Smooth muscle cell (in vitro differentiated cells): ENCODE results near the gene IPMK. TPM values are rescaled to one million over a fixed set of nuclear protein-coding genes. Genes with fewer than 3 reads are reported as not detected.

ENCODE experiments used
- DNase-seq: peaks from one replicate; lab custom pipeline; 2025; ENCODE audit not compliant: unreplicated experiment; lab: John Stamatoyannopoulos, UW
- H2AFZ ChIP-seq: fragments of 200-600 bp; sonication (generic); 2 replicates; pipeline ENCODE4 v1.6.0; 2016; ENCODE audit warnings: antibody characterized with exemption, low read depth, mild to moderate bottlenecking
- H3F3A ChIP-seq: fragments of 200-600 bp; sonication (generic); 2 replicates; pipeline ENCODE4 v1.6.0; 2017; ENCODE audit warnings: antibody characterized with exemption, low read depth
- H3K27ac ChIP-seq: fragments of 200-600 bp; sonication (generic); 2 replicates; pipeline ENCODE4 v1.5.1; 2016; ENCODE audit warnings: low read depth, mild to moderate bottlenecking
- H3K27me3 ChIP-seq: fragments of 200-600 bp; sonication (generic); 2 replicates; pipeline ENCODE4 v1.6.1; 2016; ENCODE audit warnings: low read depth, mild to moderate bottlenecking
- H3K36me3 ChIP-seq: fragments of 200-600 bp; sonication (generic); 2 replicates; pipeline ENCODE4 v1.5.1; 2016; ENCODE audit warnings: low read depth
- H3K4me1 ChIP-seq: fragments of 200-600 bp; sonication (generic); 2 replicates; pipeline ENCODE4 v1.5.1; 2016; ENCODE audit warnings: low read depth
- H3K4me2 ChIP-seq: fragments of 200-600 bp; sonication (generic); 2 replicates; pipeline ENCODE4 v1.6.0; 2016; ENCODE audit warnings: mild to moderate bottlenecking
- H3K4me3 ChIP-seq: fragments of 200-600 bp; sonication (generic); 2 replicates; pipeline ENCODE4 v1.5.1; 2016; ENCODE audit warnings: mild to moderate bottlenecking
- H3K79me2 ChIP-seq: fragments of 200-600 bp; sonication (generic); 2 replicates; pipeline ENCODE4 v1.6.0; 2016; ENCODE audit warnings: low read depth, mild to moderate bottlenecking
- H3K9ac ChIP-seq: fragments of 200-600 bp; sonication (generic); 2 replicates; pipeline ENCODE4 v1.6.0; 2016; ENCODE audit warnings: low read depth
- H3K9me3 ChIP-seq: fragments of 200-600 bp; sonication (generic); replicated peaks from 2 replicates; pipeline ENCODE4 v1.5.1; 2016; ENCODE audit warnings: low read depth
- H4K20me1 ChIP-seq: fragments of 200-600 bp; sonication (generic); 2 replicates; pipeline ENCODE4 v1.6.0; 2016; ENCODE audit warnings: low read depth
- CTCF ChIP-seq: fragments of 200-600 bp; sonication (generic); IDR thresholded peaks from 2 replicates; pipeline ENCODE4 v1.5.1; 2017; ENCODE audit warnings: borderline replicate concordance, mild to moderate bottlenecking, antibody characterized with exemption; ENCODE audit not compliant: insufficient read depth, poor library complexity, severe bottlenecking
- WGBS: methylation state at CpG from one replicate; pipeline ENCODE4 v1.1.7; 2016; ENCODE audit warnings: low lambda C conversion rate; 5-methylcytosine and 5-hydroxymethylcytosine counted together
- polyA plus RNA-seq: library from polyadenylated mRNA; unstranded; fragments of >200 nt; fragmentation: Nextera tagmentation; extraction: Ambion mirVana; gene quantifications from 2 replicates; pipeline ENCODE4 v1.2.1, GENCODE V29; 2016
- total RNA-seq: library from RNA; depleted of rRNA; stranded (reverse); fragments of >200 nt; gene quantifications from 2 replicates; pipeline ENCODE4 v1.2.3, GENCODE V29; 2014

Gene IPMK
- total and polyA plus RNA-seq, 2 experiments from 2014 or later, result 1.9 to 9.2 TPM

DNA sequence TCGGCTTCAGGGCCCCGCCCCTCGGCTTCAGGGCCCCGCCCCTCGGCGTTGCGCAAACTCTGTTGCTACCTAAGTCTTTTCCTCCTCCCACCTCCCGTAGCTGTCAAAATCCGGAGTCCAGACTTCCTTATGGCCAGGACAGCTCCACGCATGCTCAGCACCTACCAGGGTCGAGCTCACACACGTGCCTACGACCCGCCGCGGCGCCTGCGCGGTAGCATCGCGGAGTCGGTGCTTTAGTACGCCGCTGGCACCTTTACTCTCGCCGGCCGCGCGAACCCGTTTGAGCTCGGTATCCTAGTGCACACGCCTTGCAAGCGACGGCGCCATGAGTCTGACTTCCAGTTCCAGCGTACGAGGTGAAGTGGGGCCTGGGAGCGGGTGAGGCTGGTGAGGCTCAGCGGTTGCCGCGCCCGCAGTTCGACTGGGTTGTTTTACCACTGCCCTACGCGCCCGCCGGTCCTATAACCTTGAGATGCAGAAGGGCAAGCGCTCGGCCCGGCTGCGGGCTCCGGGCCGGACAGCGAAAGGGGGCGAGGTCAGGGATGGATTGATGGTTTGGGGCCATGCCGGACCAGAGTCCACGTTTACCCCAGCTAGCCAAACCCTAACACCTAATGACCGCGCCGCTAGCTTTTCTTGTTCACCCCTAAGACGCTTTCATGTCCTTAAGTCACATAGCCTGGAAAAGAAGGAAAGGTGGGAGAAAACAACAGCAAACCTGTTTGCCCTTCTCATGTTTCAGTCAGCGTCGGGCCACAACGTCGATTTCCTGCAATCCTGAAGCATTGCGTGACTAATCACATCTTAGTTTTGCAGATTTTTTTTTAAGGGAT is 1.5 kb upstream of the IPMK start, which contains the start of gene CISD1:
Gene CISD1 (plus strand): TSS at position 217 of the 836 bp plus-strand sequence. CDS start 112 bp downstream, at position 329.
- TF ChIP-seq CTCF, result no peak
- DNase-seq, result peak; percentile 77
- no peaks in the 10 kb centered on the region for H3K36me3 ChIP-seq
- H3K27ac ChIP-seq, result peak within 1 kb of the TSS; percentile 96
- under 1% methylated on average over 65 of the region's 66 CpGs for WGBS
- H3K4me3 ChIP-seq, result peak within 1 kb of the TSS; percentile 87
- H3K9me3 ChIP-seq, result no peaks in the 10 kb centered on the region
- peaks cover 28% of the 10 kb centered on the region for H3K79me2 ChIP-seq
- H3K4me1 ChIP-seq, result peaks cover 23% of the 10 kb centered on the region
- H2AFZ ChIP-seq, result peak within 1 kb of the TSS; percentile 99
- peak within 1 kb of the TSS; percentile 99 for H3K4me2 ChIP-seq
- peaks cover 6% of the 10 kb centered on the region for H3F3A ChIP-seq
- H4K20me1 ChIP-seq, result no peaks in the 10 kb centered on the region
- no peaks in the 10 kb centered on the region for H3K27me3 ChIP-seq
- peak within 1 kb of the TSS; percentile 76 for H3K9ac ChIP-seq

- no peaks in the 10 kb centered on the region for H4K20me1 ChIP-seq
- no peaks in the 10 kb centered on the region for H3K9me3 ChIP-seq
- DNase-seq, result no peak
- peak overlapping the region; percentile 96 for H3K27ac ChIP-seq
- H2AFZ ChIP-seq, result peak overlapping the region; percentile 93
- no peaks in the 10 kb centered on the region for H3K27me3 ChIP-seq
- TF ChIP-seq CTCF, result no peak
- no peaks in the 10 kb centered on the region for H3K36me3 ChIP-seq
- peaks cover 34% of the 10 kb centered on the region for H3K79me2 ChIP-seq
- H3K4me2 ChIP-seq, result peak overlapping the region; percentile 99
- H3F3A ChIP-seq, result peaks cover 6% of the 10 kb centered on the region
- H3K4me1 ChIP-seq, result peaks cover 23% of the 10 kb centered on the region
- WGBS, result under 1% methylated on average over 13 of the region's 13 CpGs
- peak overlapping the region; percentile 87 for H3K4me3 ChIP-seq
- peak overlapping the region; percentile 76 for H3K9ac ChIP-seq
These were observed 806 bp upstream of the IPMK start for GRCh38 chr10:58268454-58268945.

DNA sequence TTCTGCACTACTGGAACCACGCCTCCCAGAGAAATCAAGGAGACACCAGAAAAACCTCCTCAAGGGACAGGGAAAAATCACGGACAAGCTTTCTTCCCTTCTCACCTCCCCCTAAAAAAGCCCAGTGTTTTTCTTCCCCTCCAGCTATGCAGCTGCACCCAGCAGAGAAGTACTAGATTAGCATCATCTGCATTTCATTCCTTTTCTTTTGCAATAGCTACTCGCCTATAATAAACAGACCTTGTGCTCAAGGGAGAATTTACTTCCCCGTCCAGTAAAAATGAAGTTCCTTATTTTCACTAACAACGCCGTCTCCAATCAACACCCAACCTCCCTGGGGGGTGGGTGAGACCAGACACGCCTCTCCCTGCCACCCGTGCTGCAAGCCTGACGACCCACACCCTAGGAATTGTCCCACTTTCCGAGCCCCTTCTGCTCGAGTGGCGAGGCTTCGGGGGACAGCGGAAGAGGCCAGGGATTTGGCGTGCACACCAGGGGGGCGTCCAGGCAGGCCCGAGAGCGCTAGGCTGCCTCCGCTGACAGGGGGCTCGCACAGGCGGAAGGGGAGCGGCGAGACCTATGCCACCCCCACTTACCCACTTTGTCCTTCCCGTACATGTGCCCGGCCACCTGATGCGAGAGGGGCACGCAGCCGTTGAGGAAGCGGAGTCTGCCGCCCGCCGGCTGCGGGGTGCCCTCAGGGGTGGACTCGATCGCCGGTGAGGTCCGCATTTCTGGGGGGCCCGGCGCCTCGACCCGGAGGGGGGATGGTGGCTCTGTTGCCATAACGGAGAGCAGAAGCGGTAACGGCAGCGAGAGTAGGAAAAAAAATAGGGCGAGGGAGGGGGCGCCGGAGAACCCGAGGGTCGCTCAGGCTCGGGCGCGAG is 625 bp downstream of the IPMK start:
- H3K27ac ChIP-seq, result peak overlapping the region; percentile 96
- H3K4me3 ChIP-seq, result peak overlapping the region; percentile 87
- no peaks in the 10 kb centered on the region for H3K36me3 ChIP-seq
- under 1% methylated on average over 43 of the region's 53 CpGs for WGBS
- DNase-seq, result peak; percentile 58
- no peak for TF ChIP-seq CTCF
- peaks cover 49% of the 10 kb centered on the region for H3K79me2 ChIP-seq
- no peaks in the 10 kb centered on the region for H3K9me3 ChIP-seq
- no peaks in the 10 kb centered on the region for H3K27me3 ChIP-seq
- H3K9ac ChIP-seq, result peak overlapping the region; percentile 91
- H3K4me2 ChIP-seq, result peak overlapping the region; percentile 99
- peaks cover 23% of the 10 kb centered on the region for H3K4me1 ChIP-seq
- peak overlapping the region; percentile 86 for H2AFZ ChIP-seq
- no peaks in the 10 kb centered on the region for H4K20me1 ChIP-seq
- peaks cover 6% of the 10 kb centered on the region for H3F3A ChIP-seq
